Endothelial cell of umbilical vein (primary cell): ENCODE measurements around the gene ATIC.

Source experiments
- EZH2 ChIP-seq: IDR thresholded peaks from 2 replicates; pipeline ENCODE4 v1.6.1; 2012; ENCODE audit warnings: borderline replicate concordance, low read depth, mild to moderate bottlenecking, moderate library complexity, low read length, inconsistent platforms; ENCODE audit not compliant: severe bottlenecking
- FOS ChIP-seq: IDR thresholded peaks from 2 replicates; pipeline ENCODE4 v1.6.1; 2011; ENCODE audit warnings: mild to moderate bottlenecking, low read length, moderate library complexity, borderline replicate concordance; ENCODE audit not compliant: insufficient read depth
- JUN ChIP-seq: IDR thresholded peaks from 2 replicates; pipeline ENCODE4 v1.6.1; 2011; ENCODE audit warnings: borderline replicate concordance, low read depth; ENCODE audit not compliant: insufficient read length, insufficient read depth
- MYC ChIP-seq: IDR thresholded peaks from one replicate; pipeline ENCODE4 v1.6.1; 2011; ENCODE audit warnings: mild to moderate bottlenecking, low read depth, low read length
- POLR2A ChIP-seq: IDR thresholded peaks from 2 replicates; pipeline ENCODE4 v1.6.1; 2012; ENCODE audit warnings: low read depth, mild to moderate bottlenecking, control low read depth, low read length
- POLR2AphosphoS5 ChIP-seq: IDR thresholded peaks from 2 replicates; pipeline ENCODE4 v1.6.1; 2012; ENCODE audit warnings: low read depth, mild to moderate bottlenecking, control low read depth, low read length, moderate library complexity; ENCODE audit not compliant: insufficient read depth
- TF ChIP-seq, protein P1 (sequence below), 2 donors: IDR thresholded peaks; 1 replicate in 1 of 2; 2 replicates in 1 of 2; pipeline ENCODE4 v1.5.1; 2011; ENCODE audit warnings: low read length in 2 of 2, mild to moderate bottlenecking in 2 of 2, moderate library complexity in 2 of 2, control low read depth in 1 of 2, inconsistent platforms in 1 of 2, low read depth in 1 of 2; ENCODE audit not compliant: insufficient read depth in 1 of 2; ENCODE audit errors: extremely low read depth in 1 of 2

GRCh38 chr2:215362562-215362904 lies 50.7 kb downstream of the ATIC start:
- TF ChIP-seq EZH2 (no peak), MYC (no peak), POLR2AphosphoS5 (peak; percentile 10), POLR2A (no peak), FOS (no peak), JUN (no peak)
- TF ChIP-seq, protein P1, sequence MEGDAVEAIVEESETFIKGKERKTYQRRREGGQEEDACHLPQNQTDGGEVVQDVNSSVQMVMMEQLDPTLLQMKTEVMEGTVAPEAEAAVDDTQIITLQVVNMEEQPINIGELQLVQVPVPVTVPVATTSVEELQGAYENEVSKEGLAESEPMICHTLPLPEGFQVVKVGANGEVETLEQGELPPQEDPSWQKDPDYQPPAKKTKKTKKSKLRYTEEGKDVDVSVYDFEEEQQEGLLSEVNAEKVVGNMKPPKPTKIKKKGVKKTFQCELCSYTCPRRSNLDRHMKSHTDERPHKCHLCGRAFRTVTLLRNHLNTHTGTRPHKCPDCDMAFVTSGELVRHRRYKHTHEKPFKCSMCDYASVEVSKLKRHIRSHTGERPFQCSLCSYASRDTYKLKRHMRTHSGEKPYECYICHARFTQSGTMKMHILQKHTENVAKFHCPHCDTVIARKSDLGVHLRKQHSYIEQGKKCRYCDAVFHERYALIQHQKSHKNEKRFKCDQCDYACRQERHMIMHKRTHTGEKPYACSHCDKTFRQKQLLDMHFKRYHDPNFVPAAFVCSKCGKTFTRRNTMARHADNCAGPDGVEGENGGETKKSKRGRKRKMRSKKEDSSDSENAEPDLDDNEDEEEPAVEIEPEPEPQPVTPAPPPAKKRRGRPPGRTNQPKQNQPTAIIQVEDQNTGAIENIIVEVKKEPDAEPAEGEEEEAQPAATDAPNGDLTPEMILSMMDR (IDR thresholded peaks at IDR 0.05; ENCODE audit: extremely low read depth in 1 of 2, insufficient read depth in 1 of 2, low read depth in 1 of 2, low read length in 2 of 2), result no peak
